ENCODE data around the gene CLCNKA.

The CLCNKA gene

DNA sequence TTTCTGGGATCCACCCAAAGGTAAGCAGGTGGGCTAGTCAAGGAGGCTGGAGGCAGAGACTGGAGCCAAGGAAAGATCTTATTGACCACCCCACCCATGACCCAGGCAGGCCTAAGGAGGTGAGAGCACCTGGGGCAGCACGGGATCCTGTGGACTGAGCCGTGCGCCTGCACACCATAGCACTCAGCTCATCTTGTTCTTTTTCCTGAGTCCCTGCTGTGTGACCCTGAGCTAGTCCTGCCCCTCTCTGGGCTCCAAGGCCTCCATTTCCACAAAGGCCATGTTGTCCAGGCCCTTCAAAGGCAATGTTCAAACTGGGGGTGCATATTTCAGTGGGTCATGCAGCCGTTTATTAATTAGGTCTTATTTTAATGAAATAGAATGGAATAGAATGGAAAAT lies 44.4 kb downstream of the CLCNKA start:
- no peak for FAIRE-seq

DNA sequence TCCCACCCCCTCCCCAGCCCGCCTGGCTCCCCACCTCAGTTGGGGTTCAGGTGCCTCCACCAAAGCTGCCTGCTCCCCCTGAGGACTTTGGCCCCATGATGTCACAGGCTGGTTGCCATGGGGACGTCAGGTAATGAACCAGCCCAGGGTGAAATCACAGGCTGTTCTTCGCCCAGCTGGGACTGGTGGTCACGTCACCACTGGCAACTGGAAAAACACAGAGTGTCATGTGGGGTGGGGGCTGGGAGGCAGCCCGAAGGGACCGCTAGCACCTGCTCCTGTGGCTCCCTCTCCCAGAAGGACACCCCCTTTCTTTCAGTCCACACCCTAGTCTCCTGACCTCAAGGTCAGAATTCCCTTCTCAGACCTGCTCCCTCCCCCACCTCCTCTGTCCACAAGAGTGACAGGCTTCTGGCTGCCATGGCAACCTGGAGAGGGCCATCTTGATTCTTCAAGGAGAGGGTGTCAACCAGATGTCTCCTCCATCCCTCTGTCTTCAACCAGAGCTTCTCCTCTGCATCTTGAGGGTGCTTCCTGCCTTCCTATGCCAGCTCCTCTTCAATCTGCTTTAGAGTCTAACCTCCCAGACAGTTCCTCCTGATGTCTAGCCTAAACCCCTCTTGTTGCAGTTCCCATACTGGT lies 45.4 kb downstream of the CLCNKA start:
- FAIRE-seq: peak; percentile 93

DNA sequence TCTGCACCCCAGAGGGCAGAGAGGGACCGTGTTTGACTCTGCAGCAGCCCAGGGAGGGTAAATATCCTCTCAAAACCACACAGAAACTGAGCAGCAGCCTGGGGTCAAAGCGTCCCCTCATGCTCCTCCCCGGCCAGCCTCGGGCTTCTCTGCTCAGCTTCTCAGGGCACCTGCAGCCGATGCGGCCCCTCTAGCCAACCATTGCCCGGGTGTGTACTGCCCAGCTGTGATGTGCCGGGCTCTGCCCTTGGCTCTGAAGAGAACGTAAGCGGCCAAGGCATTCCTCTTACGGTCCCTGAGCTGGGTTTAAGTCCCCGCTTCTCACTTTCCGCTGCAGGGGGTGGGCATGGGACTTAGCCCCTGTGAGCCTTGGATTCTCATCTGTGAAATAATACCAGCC lies 46.1 kb downstream of the CLCNKA start:
- FAIRE-seq: no peak

DNA sequence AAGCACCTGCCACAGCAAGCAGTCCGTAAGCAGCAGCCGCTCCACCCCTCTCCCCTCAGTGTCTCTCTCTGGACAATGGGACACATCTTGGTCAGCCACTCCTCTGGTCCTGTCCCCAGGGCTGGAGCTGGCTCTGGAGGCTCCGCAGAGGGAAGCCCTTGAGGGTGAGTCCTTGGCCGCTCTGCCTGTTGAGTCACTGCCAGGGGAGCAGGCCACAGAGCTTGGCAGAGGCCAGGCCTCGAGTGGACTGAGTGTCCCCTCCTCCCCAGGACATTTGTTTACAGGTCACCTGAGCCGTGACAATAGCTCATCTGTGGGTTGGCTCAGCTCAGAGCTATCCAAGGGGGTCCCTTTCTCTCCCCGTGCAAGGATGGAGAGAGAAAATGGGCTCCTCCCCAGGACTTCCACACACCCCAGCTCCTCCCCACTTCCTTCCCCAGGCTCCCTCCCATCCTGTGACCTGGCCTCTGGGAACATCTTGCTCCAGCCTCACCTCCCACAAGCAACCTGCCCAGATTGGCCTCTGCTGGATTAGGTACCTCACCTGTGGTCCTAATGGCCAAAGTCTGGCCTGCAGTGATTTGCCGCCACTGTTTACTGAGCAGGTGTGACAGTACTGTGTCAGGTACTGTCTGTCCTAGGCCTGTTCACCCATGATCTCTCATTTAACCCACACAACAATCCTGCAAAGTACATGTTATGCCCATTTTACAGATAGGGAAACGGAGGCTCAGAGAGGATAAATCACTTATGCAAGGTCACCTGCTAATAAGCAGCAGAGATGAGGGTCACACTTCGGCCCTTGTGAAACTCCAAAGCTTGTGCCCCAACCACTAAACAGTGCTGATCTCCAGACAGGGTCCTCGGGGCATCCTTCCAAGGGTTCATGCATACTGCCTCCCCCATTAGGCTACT lies 46.8 kb downstream of the CLCNKA start:
- FAIRE-seq: no peak

DNA sequence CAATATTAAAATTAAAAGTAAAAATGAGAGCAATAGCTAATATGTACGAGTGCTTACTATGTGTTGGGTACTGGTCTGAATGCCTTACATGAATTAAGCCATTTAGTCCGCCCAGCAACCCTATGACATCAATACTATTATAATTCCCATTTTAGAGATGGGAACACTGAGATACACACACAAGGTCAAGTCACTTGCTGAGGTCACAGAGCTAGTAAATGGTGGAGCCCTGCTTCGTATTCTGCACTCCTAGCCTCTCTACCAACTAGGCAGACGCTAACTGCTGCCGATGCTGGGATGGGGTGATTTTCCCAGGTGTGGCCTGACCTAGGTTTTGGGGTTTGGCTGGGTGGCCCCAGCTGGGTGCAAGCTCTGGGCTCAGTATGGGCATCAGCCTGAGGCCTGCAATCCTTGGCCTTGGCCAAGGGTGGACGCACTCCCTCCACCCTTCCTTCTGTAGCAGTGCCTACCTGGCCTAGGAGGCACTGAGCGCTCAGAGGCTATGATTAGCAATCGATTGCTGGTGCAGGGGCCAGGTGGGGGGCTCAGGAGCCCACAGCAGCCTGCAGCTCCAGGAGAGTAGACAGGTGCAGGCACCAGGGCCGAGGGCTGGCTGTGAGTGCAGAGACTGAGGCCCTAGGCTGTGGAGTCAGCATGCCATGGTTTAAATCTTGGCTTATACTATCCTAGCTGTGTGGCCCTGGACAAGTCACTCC lies 49.0 kb downstream of the CLCNKA start:
- no peak for FAIRE-seq

DNA sequence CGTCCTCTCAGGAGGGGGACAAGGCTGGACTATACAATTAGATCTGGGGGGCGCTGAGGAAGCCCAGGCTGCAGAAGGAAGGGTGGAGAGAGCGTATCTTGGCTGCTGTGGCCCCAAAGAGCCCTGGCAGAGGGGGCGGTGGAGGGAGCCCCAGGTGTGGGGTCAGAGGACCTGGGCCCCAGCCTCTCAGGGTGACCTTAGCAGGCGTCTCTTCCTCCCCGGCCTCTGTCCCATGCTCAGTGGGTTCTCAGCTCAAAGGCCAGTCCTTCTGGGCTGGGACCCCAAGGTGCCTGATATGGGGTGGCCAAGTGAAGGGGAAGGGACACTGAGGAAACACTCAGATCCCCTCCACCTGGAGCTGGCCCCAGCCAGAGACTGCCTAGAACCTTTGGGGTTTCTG lies 49.8 kb downstream of the CLCNKA start:
- no peak for FAIRE-seq

DNA sequence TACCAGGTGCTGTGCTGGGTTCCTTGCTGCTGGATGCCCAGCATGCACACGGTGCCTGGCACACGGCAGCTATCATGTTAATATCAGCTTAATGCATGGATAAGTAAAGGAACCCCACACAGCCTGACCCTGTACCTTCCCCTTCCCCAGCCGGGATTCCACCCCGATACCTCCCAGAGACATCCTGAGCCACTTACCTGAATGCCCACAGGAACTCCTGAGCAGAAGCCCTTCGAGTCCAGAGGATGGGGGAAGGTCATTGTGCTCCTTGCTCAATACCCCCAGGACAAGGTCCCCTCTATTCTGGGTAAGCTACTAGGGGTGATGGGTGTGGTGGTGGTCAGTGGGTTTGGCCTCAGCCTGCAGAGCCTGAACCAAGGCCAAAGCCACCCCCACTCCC lies 50.3 kb downstream of the CLCNKA start:
- FAIRE-seq: no peak

DNA sequence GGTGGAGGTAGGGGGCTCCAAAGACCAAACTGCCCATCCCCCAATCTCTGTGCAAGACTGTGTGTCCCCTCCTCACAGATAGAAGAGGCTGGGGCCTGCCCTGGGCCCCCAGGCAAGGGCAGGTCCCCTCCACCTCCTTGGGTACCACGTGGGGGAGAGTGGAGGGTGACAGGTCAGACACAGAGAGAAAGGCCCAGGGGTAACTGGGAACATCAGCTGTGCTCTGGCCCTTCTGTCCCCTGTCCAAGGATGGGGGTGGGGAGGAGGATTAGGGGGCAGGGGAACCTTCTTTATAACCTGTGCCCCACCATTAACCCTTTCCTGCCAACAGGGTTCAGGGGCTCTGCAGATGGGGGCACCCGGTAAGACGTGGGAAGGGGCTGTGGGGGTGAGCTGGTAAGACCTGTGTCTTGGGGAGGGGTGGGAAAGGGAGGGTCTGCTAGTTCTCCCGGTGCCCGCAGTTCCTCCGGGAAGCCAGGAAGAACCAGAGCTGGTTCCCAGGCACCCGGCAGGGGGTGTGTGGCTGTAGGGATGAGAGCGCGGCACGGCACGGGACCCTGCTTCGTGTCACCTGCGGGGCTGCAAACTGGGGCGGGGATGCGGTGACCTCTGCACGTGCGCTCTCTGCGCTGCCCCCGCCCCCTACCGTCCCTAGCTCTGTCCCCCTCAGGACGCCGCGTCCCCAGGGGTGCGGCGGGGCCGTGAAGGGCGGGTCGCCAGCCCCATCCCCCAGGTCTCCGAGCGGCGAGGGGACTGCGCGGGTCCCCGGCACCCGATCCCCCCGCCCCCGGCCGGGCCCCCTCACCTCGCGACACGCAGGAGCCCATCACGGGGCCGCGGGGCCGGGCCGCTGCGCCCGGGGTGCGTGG lies 51.0 kb downstream of the CLCNKA start:
- FAIRE-seq: no peak

DNA sequence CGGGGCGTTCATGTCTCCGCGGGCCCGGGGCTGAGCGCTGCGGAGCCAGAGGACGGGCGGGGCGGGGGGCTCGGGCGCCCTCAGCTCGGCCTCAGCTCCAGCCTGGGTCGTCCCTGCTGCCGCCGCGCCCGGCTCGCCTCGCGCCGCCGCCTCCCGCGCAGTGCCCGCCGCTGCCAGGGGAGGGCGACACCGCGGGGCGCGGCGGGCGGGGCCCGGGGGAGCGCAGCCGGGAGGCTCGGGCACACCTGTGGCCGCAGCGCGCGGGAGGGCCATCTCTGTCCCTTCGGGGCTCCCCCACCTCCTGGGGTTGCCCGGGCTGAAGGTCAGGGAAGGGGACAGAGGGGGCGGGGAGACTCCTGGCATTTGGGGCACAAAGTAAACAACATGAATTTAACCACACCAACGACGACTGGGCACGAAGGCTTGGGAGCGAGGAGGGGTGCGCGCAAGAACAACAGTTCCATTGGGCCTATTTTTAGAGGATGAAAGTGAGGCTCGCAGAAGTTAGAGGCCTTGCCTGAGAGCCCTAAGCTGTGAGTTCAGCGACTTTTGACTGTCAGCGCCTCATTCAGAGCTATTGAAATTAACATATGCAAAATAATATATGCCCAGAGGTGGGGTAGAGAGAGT lies 51.8 kb downstream of the CLCNKA start, which contains the start of gene FAM131C:
Gene FAM131C, minus strand, starts transcription at position 162 of the 630 bp plus-strand sequence. CDS start 209 bp downstream, outside the sequence.
- no peak for FAIRE-seq

DNA sequence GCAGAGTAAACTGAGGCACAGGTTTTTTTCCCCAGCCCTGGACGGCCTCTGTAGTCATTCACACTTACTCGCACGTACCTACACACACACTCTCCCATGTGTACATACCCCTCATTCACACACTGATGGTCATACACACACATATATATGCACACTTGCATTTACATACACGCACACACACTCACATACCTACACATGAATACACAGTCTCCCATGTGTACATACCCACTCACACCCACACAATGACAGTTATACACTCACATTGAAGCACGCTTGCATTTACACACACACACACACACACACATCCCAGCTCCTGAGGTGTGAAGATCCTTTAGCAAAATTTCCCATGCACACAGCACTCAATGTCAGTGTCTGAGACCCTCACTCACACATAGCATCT lies 52.4 kb downstream of the CLCNKA start:
- FAIRE-seq: no peak

DNA sequence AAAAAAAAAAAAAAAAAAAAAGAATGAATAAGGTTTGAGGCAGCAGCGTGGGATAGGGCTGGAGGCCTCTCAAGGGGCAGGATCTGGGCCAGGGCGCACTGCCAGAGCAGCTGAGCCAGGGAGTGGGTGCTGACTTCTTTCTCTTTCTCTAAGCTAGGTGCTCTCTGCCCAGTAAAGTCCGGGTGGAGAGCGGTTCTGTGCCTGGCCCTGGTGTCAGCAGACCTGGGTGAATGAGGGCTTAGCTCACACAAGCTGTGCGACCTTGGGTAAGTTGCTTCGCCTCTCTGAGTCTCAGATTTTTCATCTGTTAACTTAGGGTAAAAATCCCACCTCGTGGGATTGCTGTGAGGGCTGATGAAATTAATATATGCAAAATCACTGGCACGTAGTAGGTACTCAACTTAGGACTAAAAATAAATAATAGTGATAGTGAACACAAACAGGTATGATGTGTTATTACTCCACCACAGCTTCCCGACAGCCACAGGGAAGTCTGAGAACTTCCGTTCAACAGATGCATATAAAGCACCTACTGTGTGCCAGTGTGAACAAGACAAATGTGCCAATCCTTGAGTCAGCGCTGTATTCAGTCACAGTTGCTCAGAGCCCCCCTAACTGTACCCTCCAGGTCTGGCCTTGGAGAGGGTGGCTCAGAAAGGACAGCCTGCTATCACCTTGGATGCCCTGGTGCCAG lies 53.6 kb downstream of the CLCNKA start:
- no peak for FAIRE-seq

DNA sequence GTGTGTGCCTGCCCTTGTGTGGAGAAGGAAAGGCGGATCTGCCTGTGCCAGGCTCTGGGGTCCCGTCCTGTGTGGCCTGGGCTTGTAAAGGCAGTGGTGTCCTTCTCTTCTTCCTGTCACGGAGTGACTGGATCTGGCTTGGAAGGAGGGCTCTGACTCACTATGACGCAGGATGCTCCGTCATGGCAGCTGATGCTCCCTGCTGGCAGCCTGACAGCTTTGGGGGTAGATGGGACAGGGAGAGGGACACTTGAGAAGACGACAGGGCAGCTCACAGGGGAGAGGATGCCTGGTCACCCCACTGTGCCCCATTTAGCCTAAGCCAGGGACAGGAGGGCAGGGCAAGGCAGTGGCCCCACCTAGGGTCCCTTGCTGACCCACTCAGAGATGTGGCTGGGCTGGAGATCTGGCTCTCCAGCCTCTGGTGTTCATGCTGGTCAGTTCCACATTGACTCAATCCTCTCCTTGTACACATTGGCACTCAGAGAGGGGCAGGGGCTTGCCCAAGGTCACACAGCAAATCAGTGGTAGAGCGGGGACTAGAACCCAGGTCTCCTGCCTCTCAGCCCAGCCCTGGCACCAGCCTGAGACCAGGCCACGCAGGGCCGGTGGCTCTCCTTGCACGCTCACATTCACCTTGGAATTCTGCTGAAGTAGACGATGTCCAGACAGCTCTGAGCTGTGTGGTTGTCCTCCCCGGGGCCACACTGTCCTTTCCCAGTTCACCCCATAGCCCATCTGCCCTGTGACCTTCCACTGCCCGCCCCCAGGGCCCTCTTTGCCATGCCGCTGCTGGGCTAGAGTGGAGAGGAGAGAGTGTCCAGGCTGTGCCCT lies 54.4 kb downstream of the CLCNKA start:
- no peak for FAIRE-seq

DNA sequence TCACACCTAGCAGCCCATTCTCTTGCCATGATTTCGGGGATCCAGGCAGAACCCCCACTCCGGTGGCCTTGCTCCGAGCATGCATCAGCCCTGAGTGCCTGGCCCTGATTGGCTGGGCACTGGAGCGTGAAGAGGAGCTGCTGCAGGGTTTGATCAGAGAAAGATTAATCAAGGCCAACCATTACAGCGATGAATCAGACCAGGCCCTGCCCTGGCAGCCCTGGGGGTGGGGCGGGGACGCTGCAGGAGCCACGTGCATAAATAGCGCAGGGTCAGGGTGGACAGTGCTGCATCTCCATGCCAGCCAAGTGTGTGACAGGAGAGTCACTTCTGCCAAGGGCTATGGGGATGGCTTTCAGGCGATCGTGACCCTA lies 55.0 kb downstream of the CLCNKA start:
- no peak for FAIRE-seq

DNA sequence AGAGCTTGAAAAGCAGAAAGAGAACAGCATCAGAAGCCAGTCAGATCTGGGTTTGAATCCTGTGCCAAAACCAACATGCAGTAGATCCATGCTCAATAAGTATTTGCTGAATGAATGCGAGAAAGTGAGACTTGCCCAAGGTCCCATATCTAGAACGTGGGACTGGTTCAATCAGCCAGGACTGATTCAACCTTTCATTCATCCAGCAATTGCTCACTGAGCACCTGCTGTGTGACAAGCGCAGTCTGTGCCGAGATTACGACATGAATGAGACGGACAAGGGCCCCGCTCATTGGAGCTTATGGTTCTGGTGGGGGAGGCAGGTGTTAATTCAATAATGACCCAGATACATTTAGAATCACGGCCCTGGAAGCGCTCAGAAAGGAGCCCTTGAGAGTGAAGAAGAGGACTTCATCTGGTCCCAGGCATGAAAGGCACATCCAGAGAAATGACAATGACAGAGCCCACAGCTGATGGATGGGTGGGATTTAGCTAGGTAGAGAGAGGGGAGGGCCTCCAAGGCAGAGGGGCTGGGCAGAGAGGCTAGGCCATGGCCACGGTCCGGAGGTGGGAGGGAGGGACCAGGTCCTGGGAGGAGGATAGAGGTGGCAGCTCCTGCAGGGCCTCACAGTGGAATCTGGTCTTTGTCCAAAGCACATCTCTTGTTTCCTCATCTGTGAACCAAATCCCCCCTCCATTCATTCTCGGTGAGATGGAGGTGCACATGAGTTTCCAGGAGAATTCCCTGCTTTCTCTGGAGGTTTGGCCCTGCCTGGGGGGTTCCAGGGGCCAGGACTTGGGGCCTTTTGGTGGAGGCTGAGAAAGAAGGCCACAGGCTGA lies 55.8 kb downstream of the CLCNKA start:
- no peak for FAIRE-seq

DNA sequence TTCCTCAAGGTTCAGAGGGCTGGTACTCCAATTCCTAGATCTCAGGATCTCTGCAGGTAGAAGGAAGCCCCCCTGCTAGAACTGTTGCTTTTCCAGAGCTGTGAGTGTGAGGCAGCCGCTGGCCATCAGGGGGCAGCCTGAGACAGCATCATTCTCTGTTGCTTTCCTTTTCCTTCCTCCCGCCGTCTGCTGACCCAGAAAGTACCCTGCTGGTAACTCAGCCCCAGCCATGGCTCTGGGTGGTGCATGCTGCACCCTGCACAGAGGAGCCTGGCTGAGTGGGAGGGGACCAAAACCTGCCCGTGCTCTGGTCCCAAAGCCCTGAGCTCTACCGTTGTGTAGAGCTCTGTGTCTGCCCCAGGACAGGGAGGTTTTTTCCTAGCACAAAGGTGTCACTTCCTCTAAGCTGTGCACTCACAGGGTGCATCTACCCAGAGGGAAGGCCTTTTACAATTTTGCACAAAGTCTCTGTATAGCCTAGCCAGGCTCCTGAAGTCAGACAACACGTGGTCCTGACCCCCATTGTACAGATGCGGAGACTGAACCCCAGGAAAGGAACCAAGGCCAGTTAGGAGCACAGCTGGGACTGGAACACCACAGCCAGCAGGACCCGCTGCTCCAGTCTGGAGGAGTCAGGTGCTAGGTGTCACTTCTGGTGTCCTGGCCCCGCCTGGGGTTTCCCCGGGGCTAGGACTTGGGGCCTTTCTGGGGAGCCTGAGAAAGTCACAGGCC lies 57.3 kb downstream of the CLCNKA start:
- no peak for FAIRE-seq

DNA sequence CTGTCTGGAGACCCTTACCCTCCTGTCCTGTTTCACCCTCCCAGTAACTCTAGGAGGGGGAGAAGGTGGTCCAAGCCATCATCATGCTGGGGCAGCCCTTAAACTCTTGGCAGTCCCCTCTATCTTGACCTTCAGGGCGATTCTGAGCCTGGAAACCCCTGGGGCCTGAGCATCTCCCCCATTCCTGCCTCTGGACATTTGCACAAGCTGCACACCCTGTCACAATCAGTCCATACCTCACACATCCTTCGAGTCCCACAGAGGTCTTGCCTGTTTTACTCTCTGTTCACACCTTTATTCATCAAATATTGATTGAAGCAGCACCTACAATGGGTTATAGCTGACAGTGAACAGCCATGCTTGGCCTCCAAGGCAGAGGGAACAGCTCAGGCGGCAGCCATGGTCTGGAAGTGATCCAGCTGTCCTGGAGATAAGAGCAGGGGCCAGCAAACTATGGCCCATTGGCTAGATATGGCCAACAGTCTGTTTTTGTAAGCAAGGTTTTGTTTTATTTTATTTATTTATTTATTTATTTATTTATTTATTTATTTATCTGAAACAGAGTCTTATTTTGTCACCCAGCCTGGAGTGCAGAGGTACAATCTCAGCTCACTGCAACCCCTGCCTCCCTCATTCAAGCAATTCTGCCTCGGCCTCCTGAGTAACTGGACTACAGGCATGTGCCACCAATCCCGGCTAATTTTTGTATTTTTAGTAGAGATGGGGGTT lies 58.8 kb downstream of the CLCNKA start:
- FAIRE-seq: no peak

DNA sequence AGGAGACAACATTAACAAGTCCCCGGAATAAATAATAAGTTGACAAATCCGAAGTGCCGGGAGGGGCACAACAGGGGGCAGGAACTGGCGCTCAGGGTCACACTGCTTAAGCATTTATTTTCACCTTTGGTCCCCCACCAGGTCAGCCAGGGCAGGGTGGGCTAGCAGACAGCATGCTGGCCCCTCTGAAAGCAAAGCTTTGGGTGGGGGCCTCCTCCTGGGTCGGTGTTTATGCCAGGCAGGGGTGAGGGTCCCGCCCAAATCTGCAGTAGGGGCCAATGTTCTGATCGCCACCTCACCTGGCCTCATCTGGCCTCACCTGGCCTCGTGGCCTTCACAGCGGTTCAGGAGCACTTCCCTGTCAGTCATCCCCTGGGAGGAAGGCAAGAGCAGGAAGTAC lies 59.8 kb downstream of the CLCNKA start:
- no peak for FAIRE-seq

All from islet of Langerhans (tissue), 1 donor.